Measurements from ENCODE around the gene IFI27.

- TF ChIP-seq CTCF (IDR thresholded peaks at IDR 0.05; ENCODE audit: borderline replicate concordance, extremely low read depth, low read length, poor library complexity, severe bottlenecking) (no peak), EZH2 (IDR thresholded peaks at IDR 0.05; ENCODE audit: borderline replicate concordance, low read depth, low read length, severe bottlenecking) (no peak)
These were observed 53.3 kb downstream of the IFI27 start for GRCh38 chr14:94163796-94164195.
